CD4-positive, alpha-beta T cell treated with Interleukin-21 for 1 hour (primary cell): Measurements from ENCODE around the gene SPPL2A.
"Not testable (repeated sequence)": the region's sequence is repeated elsewhere in the genome, so short reads cannot be mapped to it uniquely, and the experiment has no call there.

Source experiments
- DNase-seq: peaks from one replicate; pipeline ENCODE4 v3.0.0-alpha.2; 2020

Gene SPPL2A, protein sequence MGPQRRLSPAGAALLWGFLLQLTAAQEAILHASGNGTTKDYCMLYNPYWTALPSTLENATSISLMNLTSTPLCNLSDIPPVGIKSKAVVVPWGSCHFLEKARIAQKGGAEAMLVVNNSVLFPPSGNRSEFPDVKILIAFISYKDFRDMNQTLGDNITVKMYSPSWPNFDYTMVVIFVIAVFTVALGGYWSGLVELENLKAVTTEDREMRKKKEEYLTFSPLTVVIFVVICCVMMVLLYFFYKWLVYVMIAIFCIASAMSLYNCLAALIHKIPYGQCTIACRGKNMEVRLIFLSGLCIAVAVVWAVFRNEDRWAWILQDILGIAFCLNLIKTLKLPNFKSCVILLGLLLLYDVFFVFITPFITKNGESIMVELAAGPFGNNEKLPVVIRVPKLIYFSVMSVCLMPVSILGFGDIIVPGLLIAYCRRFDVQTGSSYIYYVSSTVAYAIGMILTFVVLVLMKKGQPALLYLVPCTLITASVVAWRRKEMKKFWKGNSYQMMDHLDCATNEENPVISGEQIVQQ

GRCh38 chr15:50765195-50765967, at the start of gene SPPL2A:
Gene SPPL2A, minus strand, starts transcription at chr15:50765706. Its CDS starts 173 bp downstream, at chr15:50765533.
- DNase-seq: peak; percentile 79

DNA sequence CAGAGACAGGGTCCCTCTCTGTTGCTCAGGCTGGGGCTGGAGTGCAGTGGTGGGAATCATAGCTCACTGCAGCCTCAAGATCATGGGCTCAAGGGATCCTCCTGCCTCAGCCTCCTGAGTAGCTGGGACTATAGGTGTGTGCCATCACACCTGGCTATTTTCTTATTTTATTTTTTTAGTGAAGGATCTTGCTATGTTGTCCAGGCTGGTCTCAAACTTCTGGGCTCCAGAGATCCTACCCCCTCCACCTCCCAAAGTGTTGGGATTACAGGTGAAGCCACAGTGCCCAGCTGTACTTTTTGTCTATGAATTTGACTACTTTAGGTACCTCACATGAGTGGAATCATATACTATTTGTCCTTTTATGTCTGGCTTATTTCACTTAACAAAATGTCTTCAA, 49.1 kb upstream of the SPPL2A start:
- no peak for DNase-seq

DNA sequence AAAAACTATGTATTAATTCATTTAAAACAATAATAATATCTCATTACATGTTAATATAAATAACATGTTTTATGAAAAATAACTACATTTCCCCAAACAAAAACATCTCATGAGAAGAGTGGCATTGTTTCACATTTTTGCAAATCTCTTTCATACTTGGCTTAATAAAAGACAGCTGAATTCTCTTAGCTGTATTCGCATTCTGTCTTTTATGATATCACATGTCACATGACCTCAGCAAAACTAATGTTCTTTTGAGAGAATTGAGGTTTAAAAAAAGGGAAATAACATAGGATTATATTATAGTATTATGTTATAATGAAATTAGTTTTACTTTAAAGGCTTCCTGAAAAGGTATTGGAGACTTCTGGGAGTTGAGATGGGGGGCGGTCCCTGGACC, 48.4 kb upstream of the SPPL2A start:
- DNase-seq: no peak

- no peak for DNase-seq
These were observed 47.6 kb upstream of the SPPL2A start for GRCh38 chr15:50813089-50813488.

- DNase-seq: not testable (repeated sequence)
These were observed 46.6 kb upstream of the SPPL2A start for GRCh38 chr15:50812181-50812506.

DNA sequence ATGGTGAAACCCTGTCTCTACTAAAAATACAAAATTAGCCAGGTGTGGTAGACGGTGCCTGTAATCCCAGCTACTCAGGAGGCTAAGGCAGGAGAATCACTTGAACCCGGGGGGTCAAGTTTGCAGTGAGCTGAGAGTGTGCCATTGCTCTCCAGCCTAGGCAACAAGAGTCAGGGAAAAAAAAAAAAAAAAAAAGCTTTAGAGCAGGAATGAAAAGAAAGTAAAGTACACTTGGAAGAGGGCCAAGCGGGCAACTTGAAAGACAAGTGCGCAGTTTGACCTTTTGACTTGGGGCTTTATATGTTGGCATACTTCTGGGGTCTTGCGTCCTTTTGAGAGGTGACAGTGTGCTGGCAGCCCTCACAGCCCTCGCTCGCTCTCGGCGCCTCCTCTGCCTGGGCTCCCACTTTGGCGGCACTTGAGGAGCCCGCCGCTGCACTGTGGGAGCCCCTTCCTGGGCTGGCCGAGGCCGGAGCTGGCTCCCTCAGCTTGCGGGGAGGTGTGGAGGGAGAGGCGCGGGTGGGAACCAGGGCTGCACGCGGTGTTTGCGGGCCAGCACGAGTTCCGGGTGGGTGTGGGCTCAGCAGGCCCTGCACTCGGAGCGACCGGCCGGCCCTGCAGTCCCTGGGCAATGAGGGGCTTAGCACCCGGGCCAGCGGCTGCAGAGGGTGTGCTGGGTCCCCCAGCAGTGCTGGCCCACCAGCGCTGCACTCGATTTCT, 46.1 kb upstream of the SPPL2A start:
- not testable (repeated sequence) for DNase-seq

DNA sequence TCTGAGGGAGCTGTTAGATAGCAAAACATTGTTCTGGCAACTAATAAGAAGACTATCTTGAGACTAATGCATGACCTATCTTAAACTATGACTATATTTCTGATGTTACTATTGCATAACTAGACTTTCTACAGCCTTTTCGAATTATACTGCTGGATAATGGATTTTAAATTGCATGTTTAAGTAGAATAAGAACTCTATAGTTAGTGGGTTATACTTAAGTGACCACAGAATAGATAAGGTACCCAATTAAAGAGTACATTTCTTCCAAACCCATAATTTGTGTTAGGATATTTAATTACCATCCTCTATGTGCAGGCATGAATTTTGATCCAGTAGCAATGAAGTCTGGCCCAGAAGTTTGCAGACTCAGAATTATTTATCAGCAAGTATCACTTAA, 44.6 kb upstream of the SPPL2A start:
- DNase-seq: no peak

DNA sequence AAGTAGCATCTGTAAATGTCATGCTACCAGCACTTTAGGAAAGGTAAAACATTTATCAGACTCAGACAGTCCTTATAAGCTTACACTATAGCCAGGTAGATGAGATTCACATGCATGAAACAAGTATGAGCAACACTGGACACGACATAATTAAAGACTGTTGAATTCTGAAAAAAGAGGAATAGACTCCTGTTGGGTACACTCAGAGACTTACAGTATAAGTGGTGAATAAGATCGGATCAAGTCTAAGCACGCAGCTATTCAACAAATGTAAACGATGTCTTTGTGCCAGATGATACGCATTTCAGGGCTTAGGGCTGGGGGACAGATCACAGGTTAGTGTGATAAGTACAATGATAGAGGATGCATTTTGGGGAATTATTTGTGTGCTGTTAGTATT, 43.2 kb upstream of the SPPL2A start:
- DNase-seq: no peak

DNA sequence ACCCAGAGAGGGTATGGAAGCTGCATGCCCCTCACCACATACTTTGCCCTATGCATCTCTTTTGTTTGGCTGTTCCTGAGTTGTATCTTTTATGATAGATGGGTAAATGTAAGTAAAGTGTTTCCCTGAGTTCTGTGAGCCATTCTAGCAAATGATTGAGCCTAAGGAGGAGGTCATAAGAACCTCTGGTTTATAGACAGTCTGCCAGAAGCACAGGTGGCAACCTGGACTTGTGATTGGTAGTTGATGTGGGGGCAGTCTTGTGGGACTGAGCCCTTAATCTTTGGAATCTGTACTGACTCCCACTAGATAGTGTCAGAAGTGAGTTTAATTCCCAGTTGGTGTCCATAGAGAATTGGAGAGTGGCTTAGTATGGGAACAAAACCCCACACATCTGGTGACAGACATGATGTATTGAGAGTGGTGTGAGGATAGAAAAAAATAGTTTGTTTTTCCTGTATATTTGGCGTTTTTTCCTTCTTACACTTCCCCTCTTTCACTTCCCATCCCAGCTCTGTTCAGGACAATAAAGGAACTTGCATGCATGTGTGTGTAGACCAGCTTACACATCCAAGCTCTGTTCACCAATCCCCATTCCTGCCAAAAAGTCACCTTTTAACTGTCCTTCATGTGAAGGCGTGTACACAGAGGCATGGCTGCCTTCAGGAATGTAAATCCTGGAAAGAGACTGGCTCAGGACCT, 38.1 kb upstream of the SPPL2A start:
- no peak for DNase-seq

- DNase-seq: no peak
These were observed 35.2 kb upstream of the SPPL2A start for GRCh38 chr15:50800715-50801114.

- no peak for DNase-seq
These were observed 33.2 kb upstream of the SPPL2A start for GRCh38 chr15:50798684-50799083.

GRCh38 chr15:50797926-50798325, 32.4 kb upstream of the SPPL2A start:
- no peak for DNase-seq

GRCh38 chr15:50791486-50791885, 26.0 kb upstream of the SPPL2A start:
- DNase-seq: no peak

- no peak for DNase-seq
These were observed 25.4 kb upstream of the SPPL2A start for GRCh38 chr15:50790778-50791453.

GRCh38 chr15:50786871-50787270, 21.4 kb upstream of the SPPL2A start:
- DNase-seq: no peak

DNA sequence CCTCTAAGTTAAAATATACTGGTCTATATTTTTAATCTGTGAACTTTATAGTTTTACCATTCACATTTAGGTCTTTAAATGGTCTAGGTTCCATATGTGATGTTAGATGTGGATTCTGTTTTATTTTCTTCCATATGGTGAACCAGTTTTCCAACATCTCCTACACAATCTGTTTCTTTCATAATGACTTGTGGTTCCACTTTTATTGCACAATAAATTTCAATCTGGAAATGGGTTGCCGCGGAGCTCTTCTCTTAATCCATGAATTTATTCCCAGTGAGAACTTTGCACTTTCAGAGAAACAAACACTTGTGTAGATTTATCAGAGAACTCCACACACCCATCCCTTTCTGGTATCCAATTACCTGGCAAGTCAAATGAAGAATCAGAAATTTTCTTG, 20.9 kb upstream of the SPPL2A start:
- no peak for DNase-seq

DNA sequence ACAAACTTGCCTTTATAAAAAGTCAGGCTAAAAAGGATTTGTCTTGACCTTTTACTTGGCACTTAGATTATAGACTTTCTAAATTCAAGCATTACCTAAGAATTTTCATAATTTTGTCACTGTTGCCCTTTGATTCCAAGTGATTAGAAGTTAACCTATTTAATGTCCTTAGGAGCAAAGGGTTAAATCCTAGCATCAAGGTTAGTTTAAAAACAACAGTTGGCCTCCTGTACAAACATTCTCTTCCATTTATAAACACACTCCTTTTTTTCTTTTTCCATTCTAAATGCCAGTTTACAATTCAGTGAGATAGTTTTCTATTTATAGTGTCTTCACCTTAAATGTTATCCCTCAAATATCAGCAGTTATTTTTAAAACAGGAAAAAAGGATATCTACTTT, 18.4 kb upstream of the SPPL2A start:
- DNase-seq: no peak

- no peak for DNase-seq
These were observed 17.9 kb upstream of the SPPL2A start for GRCh38 chr15:50783411-50783810.

DNA sequence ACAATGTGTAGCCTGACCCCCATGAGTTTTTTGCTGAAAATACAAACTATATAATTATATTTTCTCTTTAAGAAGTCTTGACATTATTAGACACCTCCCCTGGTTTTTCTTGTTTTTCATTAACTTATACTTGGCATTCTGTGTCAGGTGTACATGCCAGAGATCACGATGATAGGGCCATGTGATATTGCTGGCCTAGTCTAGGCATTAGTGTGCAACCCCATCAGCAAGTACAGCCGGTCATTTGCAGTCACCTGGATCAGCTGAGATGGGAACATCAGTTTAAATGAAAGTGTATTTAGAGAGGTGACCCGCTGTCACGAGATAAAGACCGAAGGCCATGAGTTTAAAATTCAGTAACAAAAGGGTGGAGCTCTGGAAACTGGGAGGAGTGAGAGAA, 12.6 kb upstream of the SPPL2A start:
- no peak for DNase-seq

DNA sequence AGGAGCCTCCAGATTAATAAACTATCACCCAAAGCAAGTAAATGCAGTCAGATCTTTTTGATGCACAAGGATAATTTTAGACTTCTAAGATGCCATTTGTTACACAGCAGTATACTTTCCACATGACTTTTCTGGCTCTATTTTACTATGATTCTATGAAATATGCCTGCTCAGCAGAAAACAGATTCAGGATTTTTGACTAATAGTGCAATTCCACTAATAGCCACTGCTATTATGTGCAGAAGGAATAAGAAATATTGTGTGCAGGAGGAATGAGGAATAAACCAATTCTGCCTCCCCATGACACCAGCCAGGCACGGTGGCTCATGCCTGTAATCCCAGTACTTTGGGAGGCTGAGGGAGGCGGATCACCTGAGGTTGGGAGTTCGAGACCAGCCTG, 11.5 kb upstream of the SPPL2A start:
- no peak for DNase-seq

DNA sequence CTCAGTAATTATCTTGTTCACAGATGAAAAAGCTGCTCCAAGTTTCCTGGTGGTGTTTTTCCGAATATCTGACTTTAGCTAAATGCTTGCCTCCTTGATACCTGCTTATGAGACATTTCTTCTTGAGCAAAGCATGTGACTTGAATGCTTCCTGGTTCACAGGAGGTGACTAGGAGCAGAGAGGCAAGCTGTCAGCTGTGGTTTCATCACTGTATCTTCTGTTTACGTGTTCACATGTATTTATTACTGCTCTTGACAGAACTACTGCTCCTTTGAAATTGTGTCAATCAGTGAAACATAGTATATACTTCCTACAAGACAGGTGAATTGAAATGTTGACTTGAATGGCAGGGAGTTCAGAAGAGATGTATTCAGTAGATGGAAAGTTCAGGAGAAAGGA, 8.9 kb upstream of the SPPL2A start:
- DNase-seq: peak; percentile 20

- no peak for DNase-seq
These were observed 7.9 kb upstream of the SPPL2A start for GRCh38 chr15:50773389-50773788.
